ENCODE data around the gene EWSR1. TPM values are rescaled to one million over a fixed set of nuclear protein-coding genes. Genes with fewer than 3 reads are reported as not detected.

Gene EWSR1
- total and polyA plus RNA-seq, 2 donors (not counting 1 experiment from before 2014, with no cell fraction given) = 281 to 295 TPM

GRCh38 chr22:29224859-29225410 is 43.1 kb upstream of the EWSR1 start:
- Histone ChIP-seq H3K4me3 (ENCODE audit: control extremely low read depth in 1 of 5, extremely low read depth in 1 of 5, insufficient read depth in 1 of 5, low read depth in 2 of 5, low read length in 4 of 5) (no peak overlapping the region), H4K20me1 (ENCODE audit: control insufficient read depth, insufficient read depth, low read length, poor library complexity, severe bottlenecking) (no peaks in the 10 kb centered on the region), H3K9ac (ENCODE audit: low read length) (no peak overlapping the region), H3K9me3 (ENCODE audit: control extremely low read depth in 1 of 3, control insufficient read depth in 2 of 3, insufficient read depth in 1 of 3, low read length in 2 of 3) (no peaks in the 10 kb centered on the region), H3K79me2 (ENCODE audit: control insufficient read depth, insufficient read depth, low read length) (no peaks in the 10 kb centered on the region), H3K4me2 (replicated peaks; ENCODE audit: low read depth, low read length, poor library complexity, severe bottlenecking) (no peak overlapping the region), H3K27ac (ENCODE audit: low read length in 2 of 2) (no peak overlapping the region), H3K27me3 (replicated peaks in 1 of 4; ENCODE audit: control extremely low read depth in 1 of 4, control insufficient read depth in 3 of 4, insufficient read depth in 4 of 4, low read length in 3 of 4) (peaks cover 0 to 11% (median 0%) of the 10 kb centered on the region in 4 experiments), H2AFZ (ENCODE audit: insufficient read depth, low read depth, low read length, poor library complexity, severe bottlenecking) (no peak overlapping the region), H3K4me1 (ENCODE audit: control insufficient read depth in 2 of 2, insufficient read depth in 2 of 2, low read length in 2 of 2) (no peaks in the 10 kb centered on the region), H3K36me3 (replicated peaks in 1 of 2; ENCODE audit: control extremely low read depth in 1 of 2, control insufficient read depth in 1 of 2, extremely low read depth in 1 of 2, insufficient read depth in 2 of 2, low read length in 1 of 2) (no peaks in the 10 kb centered on the region)
- TF ChIP-seq CTCF (IDR thresholded peaks at IDR 0.05) (no peak), EZH2 (IDR thresholded peaks at IDR 0.05; ENCODE audit: borderline replicate concordance, insufficient read depth, low read depth, low read length, poor library complexity, severe bottlenecking) (no peak)
- no peak overlapping the region for H3K4me3 Mint-ChIP-seq
- H3K27me3 Mint-ChIP-seq = peaks cover 19% of the 10 kb centered on the region
- CTCF ChIA-PET = interaction anchor here (1.0 kb wide), 1 partner anchor 20 kb away, joined by 3 read pairs; no protein-coding TSS in a partner anchor
- intact Hi-C loops (cut with micrococcal nuclease) = no loop called here
- no peaks in the 10 kb centered on the region for H3K9me3 Mint-ChIP-seq (ENCODE audit: insufficient read depth)
- DNase-seq (no peak), ATAC-seq (ENCODE audit: low read depth) (no peak)
- WGBS (ENCODE audit: insufficient coverage) = 97% methylated on average over 6 of the region's 7 CpGs
- H3K4me1 Mint-ChIP-seq = no peaks in the 10 kb centered on the region
- H3K27ac Mint-ChIP-seq = no peak overlapping the region
- POLR2A ChIA-PET = no interaction called here

- no peak for DNase-seq
- no peak for TF ChIP-seq EZH2 (IDR thresholded peaks at IDR 0.05; ENCODE audit: borderline replicate concordance, insufficient read depth, low read depth, low read length, poor library complexity, severe bottlenecking)
- no peak for TF ChIP-seq CTCF (IDR thresholded peaks at IDR 0.05)
- H3K27ac ChIP-seq (ENCODE audit: low read length in 2 of 2) = no peak overlapping the region
- Mint-ChIP-seq H3K4me1 (no peaks in the 10 kb centered on the region), H3K27ac (no peak overlapping the region), H3K4me3 (no peak overlapping the region), H3K27me3 (peaks cover 13% of the 10 kb centered on the region), H3K9me3 (ENCODE audit: insufficient read depth) (no peaks in the 10 kb centered on the region)
- no peaks in the 10 kb centered on the region for H3K4me1 ChIP-seq (ENCODE audit: control insufficient read depth in 2 of 2, insufficient read depth in 2 of 2, low read length in 2 of 2)
- H3K27me3 ChIP-seq (replicated peaks in 1 of 4; ENCODE audit: control extremely low read depth in 1 of 4, control insufficient read depth in 3 of 4, insufficient read depth in 4 of 4, low read length in 3 of 4) = peaks cover 0 to 11% (median 0%) of the 10 kb centered on the region in 4 experiments
- POLR2A ChIA-PET = no interaction called here
- no peaks in the 10 kb centered on the region for H3K79me2 ChIP-seq (ENCODE audit: control insufficient read depth, insufficient read depth, low read length)
- H3K9ac ChIP-seq (ENCODE audit: low read length) = no peak overlapping the region
- no peak for ATAC-seq (ENCODE audit: low read depth)
- H3K36me3 ChIP-seq (replicated peaks in 1 of 2; ENCODE audit: control extremely low read depth in 1 of 2, control insufficient read depth in 1 of 2, extremely low read depth in 1 of 2, insufficient read depth in 2 of 2, low read length in 1 of 2) = no peaks in the 10 kb centered on the region
- no peaks in the 10 kb centered on the region for H4K20me1 ChIP-seq (ENCODE audit: control insufficient read depth, insufficient read depth, low read length, poor library complexity, severe bottlenecking)
- no peak overlapping the region for H3K4me3 ChIP-seq (ENCODE audit: control extremely low read depth in 1 of 5, extremely low read depth in 1 of 5, insufficient read depth in 1 of 5, low read depth in 2 of 5, low read length in 4 of 5)
- CTCF ChIA-PET = interaction anchor here (1.0 to 1.1 kb wide), 2 partner anchors 19 to 22 kb away, joined by 3 read pairs; no protein-coding TSS in a partner anchor
- WGBS (ENCODE audit: insufficient coverage) = 76% methylated on average over 16 of the region's 16 CpGs
- no peak overlapping the region for H3K4me2 ChIP-seq (replicated peaks; ENCODE audit: low read depth, low read length, poor library complexity, severe bottlenecking)
- no peak overlapping the region for H2AFZ ChIP-seq (ENCODE audit: insufficient read depth, low read depth, low read length, poor library complexity, severe bottlenecking)
- intact Hi-C loops (cut with micrococcal nuclease) = no loop called here
- no peaks in the 10 kb centered on the region for H3K9me3 ChIP-seq (ENCODE audit: control extremely low read depth in 1 of 3, control insufficient read depth in 2 of 3, insufficient read depth in 1 of 3, low read length in 2 of 3)
Measured at GRCh38 chr22:29225422-29226090, 42.5 kb upstream of the EWSR1 start.

All from B cell (primary cell).